ENCODE results near the gene TRIM64C. TPM values are rescaled to one million over a fixed set of nuclear protein-coding genes. Genes with fewer than 3 reads are reported as not detected.
"Not testable (repeated sequence)": the region's sequence is repeated elsewhere in the genome, so short reads cannot be mapped to it uniquely, and the experiment has no call there.

The TRIM64C gene, protein sequence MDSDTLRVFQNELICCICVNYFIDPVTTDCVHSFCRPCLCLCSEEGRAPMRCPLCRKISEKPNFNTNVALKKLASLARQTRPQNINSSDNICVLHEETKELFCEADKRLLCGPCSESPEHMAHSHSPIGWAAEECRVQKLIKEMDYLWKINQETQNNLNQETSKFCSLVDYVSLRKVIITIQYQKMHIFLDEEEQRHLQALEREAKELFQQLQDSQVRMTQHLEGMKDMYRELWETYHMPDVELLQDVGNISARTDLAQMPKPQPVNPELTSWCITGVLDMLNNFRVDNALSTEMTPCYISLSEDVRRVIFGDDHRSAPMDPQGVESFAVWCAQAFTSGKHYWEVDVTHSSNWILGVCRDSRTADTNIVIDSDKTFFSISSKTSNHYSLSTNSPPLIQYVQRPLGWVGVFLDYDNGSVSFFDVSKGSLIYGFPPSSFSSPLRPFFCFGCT
- not detected in 2 replicates for total RNA-seq

GRCh38 chr11:49059012-49059411 is at the start of gene TRIM64C:
TRIM64C (minus strand) TSS chr11:49059112; CDS start chr11:49059112, 0 bp downstream.
- intact Hi-C loops (cut with micrococcal nuclease) = not testable (repeated sequence)

GRCh38 chr11:49102356-49102755 is 43.4 kb upstream of the TRIM64C start:
- intact Hi-C loops (cut with micrococcal nuclease) = not testable (repeated sequence)

DNA sequence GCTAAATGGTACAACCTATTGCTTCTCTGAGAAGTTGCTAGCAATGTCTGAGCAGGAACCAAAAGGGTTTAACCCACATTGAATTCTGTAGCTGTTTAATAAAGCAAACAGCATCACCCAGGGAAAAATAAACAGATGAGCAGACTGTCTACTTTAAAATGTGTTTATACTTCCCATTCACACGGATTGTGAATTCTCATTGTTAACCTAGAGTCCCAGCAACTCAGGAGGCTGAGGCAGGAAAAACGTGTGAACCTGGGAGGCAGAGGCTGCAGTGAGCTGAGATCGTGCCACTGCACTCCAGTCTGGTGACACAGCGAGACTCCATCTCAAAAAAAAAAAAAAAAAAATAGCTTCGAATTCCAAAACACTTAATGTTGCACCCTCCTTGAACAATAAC is 11.0 kb upstream of the TRIM64C start:
- intact Hi-C loops (cut with micrococcal nuclease) = not testable (repeated sequence)

DNA sequence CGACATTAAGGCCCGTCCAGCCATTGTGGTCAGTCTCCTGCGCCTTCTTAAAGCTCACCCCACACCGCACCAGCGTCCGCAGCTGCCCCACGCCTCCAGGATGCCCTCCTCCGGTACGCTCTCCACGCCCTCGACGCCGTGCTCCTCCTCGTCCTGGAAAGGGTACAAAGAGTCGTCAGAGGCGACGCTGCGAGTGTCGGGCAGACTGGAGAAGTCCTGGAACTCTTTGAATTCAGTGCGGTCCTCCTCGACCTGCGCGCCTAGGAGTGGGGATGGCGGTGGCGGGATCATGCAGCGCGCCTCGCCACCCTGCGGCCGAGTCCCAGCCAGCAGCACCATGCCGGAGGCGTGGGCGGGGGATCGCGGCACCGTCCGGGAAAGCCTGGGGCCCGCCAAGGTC is 9.1 kb downstream of the TRIM64C start:
- intact Hi-C loops (cut with micrococcal nuclease) = not testable (repeated sequence)

GRCh38 chr11:49048229-49048628 is 10.7 kb downstream of the TRIM64C start:
- intact Hi-C loops (cut with micrococcal nuclease) = not testable (repeated sequence)

DNA sequence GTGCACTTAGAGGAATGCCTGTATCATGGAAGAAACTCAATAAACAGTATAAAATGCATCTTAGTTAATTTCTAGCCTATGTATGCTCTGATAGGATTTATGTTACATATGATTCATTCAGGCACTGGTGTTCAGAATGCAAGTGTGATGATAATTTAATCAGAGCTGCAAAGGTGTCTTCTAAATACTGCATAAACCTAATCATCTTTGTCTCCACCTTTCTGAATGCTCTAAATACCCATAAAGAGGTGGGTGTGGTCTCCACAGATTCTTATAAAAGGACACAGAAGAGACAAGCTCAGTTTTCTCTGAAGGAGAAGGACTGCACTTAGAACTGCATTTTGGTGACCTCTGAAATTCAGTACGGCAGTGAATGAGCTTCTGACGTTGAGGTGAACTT is 30.4 kb downstream of the TRIM64C start, which contains the start of gene TRIM49B:
TSS of gene TRIM49B (plus strand) at position 301 of the 400 bp plus-strand sequence. CDS start 2,777 bp downstream, outside the sequence.
- intact Hi-C loops (cut with micrococcal nuclease) = not testable (repeated sequence)

Other genes starting within 250 kb of the TRIM64C start
- gene TRIM51G, start 75.2 kb downstream of the TRIM64C start, total RNA-seq = not detected in 2 replicates
- gene TRIM49B, start 30.3 kb downstream of the TRIM64C start, total RNA-seq = not detected in 2 replicates
- gene FOLH1, start 149.5 kb upstream of the TRIM64C start, total RNA-seq = not detected in 2 replicates